Esophagus squamous epithelium (tissue), 4 donors: ENCODE results near the gene GMDS.

ENCODE experiments used
- POLR2A ChIP-seq, 4 donors: fragments of 450-650 bp; IDR thresholded peaks; one replicate each; pipeline ENCODE4 v1.6.1; 2017; ENCODE audit warnings: antibody characterized with exemption in 4 of 4, mild to moderate bottlenecking in 4 of 4, moderate library complexity in 3 of 4
- TF ChIP-seq, protein P1 (sequence below), 6 experiments: fragments of 450-650 bp in 4 of 6; fragments of 200-600 bp in 2 of 6; sonication (generic) in 2 of 6; IDR thresholded peaks; one replicate each; pipeline ENCODE4 v1.5.1; 2016 to 2019; ENCODE audit warnings: antibody characterized with exemption in 6 of 6, mild to moderate bottlenecking in 4 of 6, moderate library complexity in 4 of 6

DNA sequence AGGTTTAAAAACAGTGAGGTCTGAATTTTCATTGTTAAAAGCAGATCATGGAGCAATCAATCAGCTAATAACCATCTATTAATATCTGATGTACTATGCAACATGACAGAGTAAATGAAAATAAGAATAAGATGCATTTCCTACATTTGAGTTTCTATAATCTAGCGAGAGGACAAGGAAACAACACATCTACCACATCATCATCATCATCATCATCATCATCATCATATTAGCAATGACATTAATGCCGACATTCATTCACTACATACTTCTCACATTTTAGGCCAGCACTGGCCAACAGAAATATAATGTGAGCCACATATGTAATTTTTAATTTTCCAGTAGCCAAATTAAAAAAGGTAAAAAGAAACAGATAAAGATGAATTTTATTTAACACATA lies 110.0 kb downstream of the GMDS start:
- TF ChIP-seq, protein P1, sequence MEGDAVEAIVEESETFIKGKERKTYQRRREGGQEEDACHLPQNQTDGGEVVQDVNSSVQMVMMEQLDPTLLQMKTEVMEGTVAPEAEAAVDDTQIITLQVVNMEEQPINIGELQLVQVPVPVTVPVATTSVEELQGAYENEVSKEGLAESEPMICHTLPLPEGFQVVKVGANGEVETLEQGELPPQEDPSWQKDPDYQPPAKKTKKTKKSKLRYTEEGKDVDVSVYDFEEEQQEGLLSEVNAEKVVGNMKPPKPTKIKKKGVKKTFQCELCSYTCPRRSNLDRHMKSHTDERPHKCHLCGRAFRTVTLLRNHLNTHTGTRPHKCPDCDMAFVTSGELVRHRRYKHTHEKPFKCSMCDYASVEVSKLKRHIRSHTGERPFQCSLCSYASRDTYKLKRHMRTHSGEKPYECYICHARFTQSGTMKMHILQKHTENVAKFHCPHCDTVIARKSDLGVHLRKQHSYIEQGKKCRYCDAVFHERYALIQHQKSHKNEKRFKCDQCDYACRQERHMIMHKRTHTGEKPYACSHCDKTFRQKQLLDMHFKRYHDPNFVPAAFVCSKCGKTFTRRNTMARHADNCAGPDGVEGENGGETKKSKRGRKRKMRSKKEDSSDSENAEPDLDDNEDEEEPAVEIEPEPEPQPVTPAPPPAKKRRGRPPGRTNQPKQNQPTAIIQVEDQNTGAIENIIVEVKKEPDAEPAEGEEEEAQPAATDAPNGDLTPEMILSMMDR (IDR thresholded peaks at IDR 0.05), result no peak
- no peak for TF ChIP-seq POLR2A (IDR thresholded peaks at IDR 0.05)
